Measurements from ENCODE around the gene CACNA1B. TPM values are rescaled to one million over a fixed set of nuclear protein-coding genes. Genes with fewer than 3 reads are reported as not detected.

The CACNA1B gene
- total RNA-seq, 1 donor: under 0.01 TPM

GRCh38 chr9:137832191-137832700 is 45.3 kb upstream of the CACNA1B start:
- no peak overlapping the region for H3K4me3 ChIP-seq (ENCODE audit: insufficient read depth, low read length)
- H3K4me1 ChIP-seq (ENCODE audit: insufficient read depth, low read length): no peaks in the 10 kb centered on the region
- H3K27ac ChIP-seq (ENCODE audit: low read depth, low read length): no peak overlapping the region
- H3K79me2 ChIP-seq (ENCODE audit: insufficient read depth, low read length): no peaks in the 10 kb centered on the region
- no peak overlapping the region for H3K4me2 ChIP-seq (ENCODE audit: insufficient read depth, low read length)
- no peaks in the 10 kb centered on the region for H3K9me3 ChIP-seq (ENCODE audit: low read depth, low read length)
- H4K20me1 ChIP-seq (ENCODE audit: insufficient read depth, low read length): peaks cover 32% of the 10 kb centered on the region
- no peak overlapping the region for H2AFZ ChIP-seq (ENCODE audit: low read length)
- TF ChIP-seq CTCF (IDR thresholded peaks at IDR 0.05; ENCODE audit: extremely low read depth, low read depth, low read length): no peak
- DNase-seq (ENCODE audit: insufficient read length, low spot score, missing footprints): peak; percentile 84
- H3K27me3 ChIP-seq (ENCODE audit: insufficient read depth, low read length): no peaks in the 10 kb centered on the region
- H3K36me3 ChIP-seq (ENCODE audit: insufficient read depth, low read length): peaks cover 25% of the 10 kb centered on the region

GRCh38 chr9:137832830-137833590 is 44.6 kb upstream of the CACNA1B start:
- H3K9me3 ChIP-seq (ENCODE audit: low read depth, low read length): no peaks in the 10 kb centered on the region
- H3K27me3 ChIP-seq (ENCODE audit: insufficient read depth, low read length): no peaks in the 10 kb centered on the region
- no peak overlapping the region for H3K4me2 ChIP-seq (ENCODE audit: insufficient read depth, low read length)
- no peak for TF ChIP-seq CTCF (IDR thresholded peaks at IDR 0.05; ENCODE audit: extremely low read depth, low read depth, low read length)
- DNase-seq (ENCODE audit: insufficient read length, low spot score, missing footprints): peak; percentile 58
- peaks cover 29% of the 10 kb centered on the region for H4K20me1 ChIP-seq (ENCODE audit: insufficient read depth, low read length)
- H3K4me1 ChIP-seq (ENCODE audit: insufficient read depth, low read length): no peaks in the 10 kb centered on the region
- H3K79me2 ChIP-seq (ENCODE audit: insufficient read depth, low read length): no peaks in the 10 kb centered on the region
- peaks cover 25% of the 10 kb centered on the region for H3K36me3 ChIP-seq (ENCODE audit: insufficient read depth, low read length)
- no peak overlapping the region for H2AFZ ChIP-seq (ENCODE audit: low read length)
- H3K27ac ChIP-seq (ENCODE audit: low read depth, low read length): no peak overlapping the region
- no peak overlapping the region for H3K4me3 ChIP-seq (ENCODE audit: insufficient read depth, low read length)

GRCh38 chr9:137833721-137834613 is 43.6 kb upstream of the CACNA1B start:
- Histone ChIP-seq H4K20me1 (ENCODE audit: insufficient read depth, low read length) (peaks cover 22% of the 10 kb centered on the region), H3K79me2 (ENCODE audit: insufficient read depth, low read length) (no peaks in the 10 kb centered on the region), H2AFZ (ENCODE audit: low read length) (no peak overlapping the region), H3K4me3 (ENCODE audit: insufficient read depth, low read length) (no peak overlapping the region), H3K9me3 (ENCODE audit: low read depth, low read length) (no peaks in the 10 kb centered on the region), H3K27ac (ENCODE audit: low read depth, low read length) (no peak overlapping the region), H3K27me3 (ENCODE audit: insufficient read depth, low read length) (no peaks in the 10 kb centered on the region), H3K36me3 (ENCODE audit: insufficient read depth, low read length) (peaks cover 25% of the 10 kb centered on the region), H3K4me1 (ENCODE audit: insufficient read depth, low read length) (no peaks in the 10 kb centered on the region), H3K4me2 (ENCODE audit: insufficient read depth, low read length) (no peak overlapping the region)
- DNase-seq (ENCODE audit: insufficient read length, low spot score, missing footprints): peak; percentile 76
- TF ChIP-seq CTCF (IDR thresholded peaks at IDR 0.05; ENCODE audit: extremely low read depth, low read depth, low read length): no peak
